ENCODE results near the gene ACACB.

GRCh38 chr12:109286652-109287051, 170.3 kb downstream of the ACACB start:
- TF ChIP-seq CTCF (IDR thresholded peaks at IDR 0.05): no peak
- TF ChIP-seq POLR2A (IDR thresholded peaks at IDR 0.05; ENCODE audit: low read length): no peak
- no peak for TF ChIP-seq MAX (IDR thresholded peaks at IDR 0.05)
- TF ChIP-seq HMGXB4 (CRISPR knock-in tag; IDR thresholded peaks at IDR 0.05; ENCODE audit: borderline replicate concordance): no peak
- no peak for TF ChIP-seq NR3C1 (IDR thresholded peaks at IDR 0.05)
- no peak for TF ChIP-seq MAFK (IDR thresholded peaks at IDR 0.05; ENCODE audit: partially characterized antibody)
- no peak for TF ChIP-seq RAD21 (conservative IDR thresholded peaks at IDR 0.05 in 1 of 2, IDR thresholded peaks at IDR 0.05 in 1 of 2)
- no peak for TF ChIP-seq HEYL (CRISPR knock-in tag; IDR thresholded peaks at IDR 0.05)
- no peak for TF ChIP-seq PBX3 (IDR thresholded peaks at IDR 0.05)
- TF ChIP-seq CBX2 (IDR thresholded peaks at IDR 0.05; ENCODE audit: borderline replicate concordance, low read depth): no peak
- no peak for TF ChIP-seq ATOH8 (CRISPR knock-in tag; IDR thresholded peaks at IDR 0.05; ENCODE audit: low read depth)
- no peak for TF ChIP-seq FOXS1 (CRISPR knock-in tag; IDR thresholded peaks at IDR 0.05)
